DOHH2 (cell line): ENCODE data around the gene DMAC1.
A peak's percentile ranks its signal among the peaks of the same experiment; 100 is the strongest.

Experiments
- EZH2phosphoT487 ChIP-seq: fragments of 200-600 bp; sonication (generic); IDR thresholded peaks from 2 replicates; pipeline ENCODE4 v1.6.1; 2017; ENCODE audit warnings: borderline replicate concordance, mild to moderate bottlenecking, antibody characterized with exemption, low read length, moderate library complexity, mixed read lengths
- TF ChIP-seq, protein P1 (sequence below): fragments of 200-600 bp; sonication (generic); IDR thresholded peaks from one replicate; pipeline ENCODE4 v1.5.1; 2014; ENCODE audit warnings: antibody characterized with exemption, mild to moderate bottlenecking, low read depth, low read length; ENCODE audit not compliant: poor library complexity, severe bottlenecking

DNA sequence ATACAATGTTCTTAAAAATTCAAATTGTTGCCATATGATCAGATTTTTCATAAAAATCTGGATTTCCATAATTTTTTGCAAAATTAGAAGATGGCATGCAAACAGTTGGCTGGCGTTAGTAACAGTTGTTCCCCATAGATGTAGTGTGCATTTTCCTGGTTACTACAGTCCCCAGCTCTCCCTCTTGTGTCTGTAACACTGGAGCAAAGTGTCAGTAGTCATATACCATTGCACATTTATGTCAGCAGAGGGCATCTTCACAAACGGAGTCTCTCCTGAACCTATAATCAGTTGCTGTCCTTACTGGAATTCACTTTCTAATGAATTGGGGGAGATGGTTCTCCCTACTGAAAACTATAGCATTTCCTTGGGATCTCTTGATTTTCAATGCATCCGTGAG is 44.7 kb upstream of the DMAC1 start:
- TF ChIP-seq, protein P1, sequence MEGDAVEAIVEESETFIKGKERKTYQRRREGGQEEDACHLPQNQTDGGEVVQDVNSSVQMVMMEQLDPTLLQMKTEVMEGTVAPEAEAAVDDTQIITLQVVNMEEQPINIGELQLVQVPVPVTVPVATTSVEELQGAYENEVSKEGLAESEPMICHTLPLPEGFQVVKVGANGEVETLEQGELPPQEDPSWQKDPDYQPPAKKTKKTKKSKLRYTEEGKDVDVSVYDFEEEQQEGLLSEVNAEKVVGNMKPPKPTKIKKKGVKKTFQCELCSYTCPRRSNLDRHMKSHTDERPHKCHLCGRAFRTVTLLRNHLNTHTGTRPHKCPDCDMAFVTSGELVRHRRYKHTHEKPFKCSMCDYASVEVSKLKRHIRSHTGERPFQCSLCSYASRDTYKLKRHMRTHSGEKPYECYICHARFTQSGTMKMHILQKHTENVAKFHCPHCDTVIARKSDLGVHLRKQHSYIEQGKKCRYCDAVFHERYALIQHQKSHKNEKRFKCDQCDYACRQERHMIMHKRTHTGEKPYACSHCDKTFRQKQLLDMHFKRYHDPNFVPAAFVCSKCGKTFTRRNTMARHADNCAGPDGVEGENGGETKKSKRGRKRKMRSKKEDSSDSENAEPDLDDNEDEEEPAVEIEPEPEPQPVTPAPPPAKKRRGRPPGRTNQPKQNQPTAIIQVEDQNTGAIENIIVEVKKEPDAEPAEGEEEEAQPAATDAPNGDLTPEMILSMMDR = peak; percentile 62
- TF ChIP-seq EZH2phosphoT487 = no peak
